HG03520 (cell line): ENCODE measurements around the gene COLQ.
"Not testable (repeated sequence)": the region's sequence is repeated elsewhere in the genome, so short reads cannot be mapped to it uniquely, and the experiment has no call there.

Source experiments
- ATAC-seq: cut with Tn5 transposase; IDR thresholded peaks from one replicate; pipeline ENCODE4 v1.9.1; 2021; ENCODE audit warnings: mild to moderate bottlenecking, moderate library complexity; ENCODE audit not compliant: unreplicated experiment

COLQ gene

GRCh38 chr3:15458212-15458780, 63.2 kb downstream of the COLQ start:
- ATAC-seq = no peak

GRCh38 chr3:15456915-15457314, 64.6 kb downstream of the COLQ start:
- not testable (repeated sequence) for ATAC-seq

DNA sequence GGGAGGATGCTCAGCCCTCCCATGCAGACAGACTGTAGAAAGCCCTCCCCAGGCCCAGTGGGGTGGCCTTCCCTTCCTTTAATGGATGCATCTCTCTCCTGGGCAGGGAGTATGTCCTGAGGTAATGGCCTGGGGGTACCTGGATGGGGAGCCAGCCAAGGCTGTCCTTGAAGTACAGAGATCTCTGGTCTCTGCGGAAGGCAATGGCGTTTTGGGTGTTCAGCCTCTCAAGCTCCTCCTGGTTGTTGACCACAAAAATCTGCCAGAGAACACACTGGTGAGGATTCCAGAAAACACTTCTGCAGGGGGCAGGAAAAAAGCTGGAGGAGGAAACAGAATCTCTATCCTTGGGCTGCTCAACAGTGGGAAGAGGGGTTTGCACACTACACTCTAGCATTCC, 65.2 kb downstream of the COLQ start:
- ATAC-seq = no peak

DNA sequence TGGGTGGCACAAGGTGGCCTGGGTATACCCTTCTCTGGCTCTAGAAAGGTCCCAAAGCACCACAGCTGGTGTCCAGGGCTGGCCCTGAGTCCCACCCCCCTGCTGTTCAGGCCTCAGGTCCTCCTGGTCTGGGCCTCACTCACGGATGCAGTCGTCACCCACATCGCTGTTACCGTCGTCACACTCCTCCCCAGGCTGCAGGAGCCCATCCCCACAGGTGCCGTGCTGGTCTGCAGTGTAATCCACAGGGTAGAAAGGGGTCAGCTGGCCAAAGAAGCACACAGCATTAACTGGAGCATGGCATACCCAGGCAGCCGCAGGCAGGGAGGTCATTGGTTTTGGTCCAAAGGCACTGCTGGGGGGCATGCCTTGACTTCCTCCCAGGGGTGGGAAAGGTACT, 65.8 kb downstream of the COLQ start:
- no peak for ATAC-seq

DNA sequence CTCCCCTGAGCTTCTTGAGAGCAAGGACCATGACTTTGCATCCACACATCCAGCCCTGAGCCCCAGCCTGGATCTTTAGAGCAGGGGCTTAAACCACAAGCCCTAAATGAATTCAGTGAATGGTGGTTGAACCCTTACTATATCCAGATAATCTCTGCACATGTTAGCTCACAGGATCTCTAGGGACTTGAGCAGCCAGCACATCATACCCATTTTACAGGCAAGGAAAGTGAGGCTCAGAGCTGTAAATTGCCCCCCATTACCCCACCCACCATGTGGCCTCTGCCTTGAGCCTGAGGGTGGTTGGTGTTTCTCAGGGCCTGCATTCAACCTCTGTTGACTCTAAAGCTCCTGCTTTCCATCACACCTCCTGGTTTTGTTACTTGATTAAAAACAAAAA, 66.5 kb downstream of the COLQ start:
- ATAC-seq = no peak

DNA sequence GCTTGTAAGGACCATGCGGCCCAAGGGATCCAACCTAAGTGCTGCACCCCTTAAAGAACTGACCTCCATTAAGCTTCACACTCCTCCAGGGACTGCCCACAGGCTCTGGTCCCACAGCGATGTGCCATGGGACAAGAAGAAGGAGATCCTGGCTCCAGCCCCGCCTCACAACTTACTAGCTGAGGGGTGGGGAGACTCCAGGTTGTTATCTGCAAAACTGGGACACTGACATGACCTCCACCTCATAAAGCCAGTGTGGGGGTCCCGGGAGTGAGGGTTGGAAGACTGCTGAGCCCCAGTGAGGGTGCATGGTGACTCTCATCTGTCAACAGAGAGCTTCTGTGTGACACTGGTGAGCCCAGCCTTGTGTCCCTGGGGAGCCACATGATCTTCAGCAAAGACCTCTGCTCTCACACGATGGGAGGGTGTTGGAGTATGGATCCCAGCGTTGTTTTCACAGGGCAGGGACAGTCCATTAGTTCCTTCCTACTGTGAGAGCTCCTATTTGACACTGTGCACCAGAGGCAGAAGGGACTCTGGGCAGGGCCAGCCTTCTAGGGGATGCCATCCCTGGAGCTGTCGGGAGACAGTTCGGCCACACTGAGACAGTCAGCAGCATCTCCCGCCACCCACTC, 67.4 kb downstream of the COLQ start:
- ATAC-seq = no peak

DNA sequence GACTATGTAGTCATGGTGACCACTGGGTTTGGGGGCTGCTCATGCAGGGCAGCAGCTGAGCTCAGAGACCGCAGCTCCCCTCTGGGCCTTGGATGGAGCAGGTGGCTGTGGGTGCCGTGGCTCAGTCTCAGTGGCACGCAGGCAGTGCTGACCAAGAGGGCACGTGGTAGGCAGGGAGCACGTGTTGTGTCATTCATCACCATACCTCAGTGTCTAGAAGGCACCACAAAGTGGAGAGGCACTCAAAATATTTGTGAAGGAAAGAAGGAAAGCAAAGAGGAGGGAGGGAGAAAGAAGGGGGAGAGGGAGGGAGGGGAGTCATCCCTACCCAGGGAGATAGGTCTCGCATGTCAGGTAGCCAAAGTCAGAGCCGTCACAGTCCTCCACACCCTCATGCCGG, 68.0 kb downstream of the COLQ start:
- ATAC-seq = no peak

- ATAC-seq = no peak
Measured at GRCh38 chr3:15452961-15453360, 68.5 kb downstream of the COLQ start.

- ATAC-seq = no peak
Measured at GRCh38 chr3:15452156-15452555, 69.3 kb downstream of the COLQ start.

DNA sequence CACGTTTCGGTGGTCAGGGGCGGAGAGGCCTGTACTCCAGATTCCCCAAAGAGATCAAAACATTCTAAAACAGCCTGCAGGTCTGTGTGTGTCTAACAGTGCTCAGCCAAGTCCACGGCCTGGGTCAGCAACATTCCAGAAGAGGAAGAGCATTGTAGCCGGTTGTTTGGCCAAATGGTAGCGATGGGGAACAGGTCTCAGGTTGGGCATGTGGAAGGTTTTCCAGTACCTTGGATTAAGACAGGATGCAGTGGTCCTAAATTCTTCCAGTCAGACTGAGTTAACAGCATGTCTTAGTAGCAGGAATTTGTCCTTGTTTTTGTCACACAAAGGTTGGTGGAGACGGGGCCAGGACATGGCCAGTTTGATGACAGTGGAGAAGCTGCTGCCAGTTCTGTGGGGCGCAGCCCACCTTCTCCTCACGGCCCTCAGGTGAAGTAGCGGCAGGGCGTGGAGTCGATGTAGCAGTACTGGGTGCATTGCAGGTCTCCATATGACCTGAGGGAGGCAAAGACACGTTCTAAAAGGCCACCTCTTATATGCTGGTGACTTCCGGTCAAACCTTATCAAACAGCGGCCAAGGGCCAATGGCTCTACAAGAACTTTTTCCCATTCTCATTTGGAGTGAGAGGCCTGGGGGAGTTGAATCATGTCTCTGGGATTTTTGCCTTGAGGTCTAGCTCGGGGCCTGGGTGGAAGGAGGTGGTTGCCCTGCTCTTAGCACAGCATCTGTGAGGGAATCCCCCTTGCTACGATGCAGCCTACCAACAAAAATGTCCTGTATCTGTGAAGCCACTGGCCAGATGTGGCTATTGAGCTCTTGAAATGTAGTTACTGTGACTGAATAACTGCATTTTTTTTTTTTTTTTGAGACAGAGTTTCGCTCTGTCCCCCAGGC, 70.0 kb downstream of the COLQ start:
- no peak for ATAC-seq

DNA sequence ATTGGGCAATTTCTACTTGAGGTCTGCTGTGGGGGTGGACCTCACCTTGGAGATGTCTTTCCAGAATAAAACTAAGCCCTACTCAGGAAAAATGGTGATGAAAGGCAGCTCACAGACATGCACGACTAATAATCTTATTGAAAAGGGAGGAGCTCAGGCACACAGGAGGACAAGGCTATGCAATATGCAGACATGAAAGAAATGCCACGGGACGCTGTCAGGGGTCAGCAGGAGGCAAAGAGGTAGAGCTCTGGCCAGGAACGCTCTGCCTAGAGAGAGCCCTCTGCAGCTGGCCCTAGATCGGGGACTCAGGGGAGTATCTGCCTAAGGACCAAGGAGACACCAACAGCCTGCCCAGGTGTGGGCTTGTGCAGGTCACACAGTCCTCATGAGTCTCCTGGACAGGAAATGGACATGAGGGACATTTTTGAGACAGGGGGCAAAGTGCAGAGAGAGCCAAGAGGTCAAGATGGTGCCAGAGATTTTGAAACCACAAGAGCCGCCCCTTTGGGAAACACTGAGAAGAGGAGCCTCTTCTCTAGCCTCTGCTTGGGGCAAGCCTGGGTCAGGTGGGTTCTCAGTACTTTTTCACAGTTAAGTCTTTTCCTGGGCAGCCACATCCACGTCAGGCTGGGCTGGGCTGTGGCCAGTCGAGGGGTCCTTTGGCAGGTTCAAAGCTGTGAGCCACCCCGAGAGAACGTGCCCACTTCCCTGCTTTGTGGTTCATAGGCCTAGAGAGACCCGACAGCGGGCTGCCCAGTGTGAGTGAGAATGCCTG, 70.9 kb downstream of the COLQ start:
- no peak for ATAC-seq

DNA sequence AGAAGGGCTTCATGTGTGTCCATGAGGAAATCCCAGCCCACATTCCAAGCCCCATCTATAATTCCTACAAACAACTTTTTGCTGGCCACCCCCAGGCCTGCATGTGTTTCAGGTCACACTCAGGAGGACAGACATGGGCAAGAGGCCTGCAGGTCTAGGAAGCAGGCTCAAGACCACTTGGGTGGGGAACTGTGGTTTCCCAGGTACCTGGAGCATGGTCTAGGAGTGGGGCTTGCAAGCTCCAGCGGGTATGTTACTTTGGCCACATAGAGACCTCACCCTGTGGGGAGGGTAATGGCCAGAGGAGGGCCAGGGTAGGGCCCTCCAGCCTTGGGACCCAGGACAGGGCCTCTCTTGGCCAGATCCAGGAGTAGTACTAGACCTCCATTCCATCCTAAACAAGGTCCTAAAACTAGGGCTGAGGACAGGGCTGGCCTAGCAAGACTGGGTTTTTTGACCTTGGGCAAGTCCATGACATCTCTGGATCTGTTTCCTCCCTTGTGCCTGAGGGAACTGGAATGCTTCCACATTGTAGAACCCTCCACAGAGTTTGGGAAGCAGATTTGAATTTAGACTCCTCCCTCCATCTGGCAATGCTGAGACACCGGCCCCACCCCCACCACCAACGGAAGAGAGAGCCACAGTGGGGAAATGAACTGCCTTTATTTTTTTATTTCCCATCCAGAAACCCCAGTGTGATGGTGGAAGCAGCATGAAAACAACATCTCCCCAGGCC, 71.8 kb downstream of the COLQ start:
- no peak for ATAC-seq

GRCh38 chr3:15443826-15444524, 77.5 kb downstream of the COLQ start:
- ATAC-seq = no peak

GRCh38 chr3:15440891-15441290, 80.6 kb downstream of the COLQ start:
- ATAC-seq = no peak

GRCh38 chr3:15439476-15439875, 82.0 kb downstream of the COLQ start:
- no peak for ATAC-seq

GRCh38 chr3:15438983-15439382, 82.5 kb downstream of the COLQ start:
- ATAC-seq = no peak

GRCh38 chr3:15436246-15436645, 85.3 kb downstream of the COLQ start:
- ATAC-seq = no peak

DNA sequence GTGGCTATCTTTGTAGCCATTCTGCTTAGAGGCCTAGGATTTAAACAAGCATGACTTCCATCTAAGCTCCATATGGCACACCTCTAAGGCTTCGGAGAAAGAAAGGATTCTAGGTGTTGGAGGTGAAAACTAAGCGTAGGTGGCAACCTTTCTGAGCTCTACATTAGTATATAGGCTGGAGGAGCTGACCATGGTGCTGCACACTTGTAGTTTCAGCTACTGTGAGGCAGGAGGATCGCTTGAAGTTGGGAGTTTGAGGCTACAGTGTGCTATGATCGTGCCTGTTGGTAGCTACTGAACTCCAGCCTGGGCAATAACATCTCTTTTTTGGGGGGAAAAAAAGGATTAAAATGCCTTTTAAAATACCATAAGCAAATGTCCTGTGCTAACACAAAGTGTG, 86.8 kb downstream of the COLQ start:
- ATAC-seq = no peak

GRCh38 chr3:15433531-15433930, 88.0 kb downstream of the COLQ start:
- ATAC-seq = no peak

DNA sequence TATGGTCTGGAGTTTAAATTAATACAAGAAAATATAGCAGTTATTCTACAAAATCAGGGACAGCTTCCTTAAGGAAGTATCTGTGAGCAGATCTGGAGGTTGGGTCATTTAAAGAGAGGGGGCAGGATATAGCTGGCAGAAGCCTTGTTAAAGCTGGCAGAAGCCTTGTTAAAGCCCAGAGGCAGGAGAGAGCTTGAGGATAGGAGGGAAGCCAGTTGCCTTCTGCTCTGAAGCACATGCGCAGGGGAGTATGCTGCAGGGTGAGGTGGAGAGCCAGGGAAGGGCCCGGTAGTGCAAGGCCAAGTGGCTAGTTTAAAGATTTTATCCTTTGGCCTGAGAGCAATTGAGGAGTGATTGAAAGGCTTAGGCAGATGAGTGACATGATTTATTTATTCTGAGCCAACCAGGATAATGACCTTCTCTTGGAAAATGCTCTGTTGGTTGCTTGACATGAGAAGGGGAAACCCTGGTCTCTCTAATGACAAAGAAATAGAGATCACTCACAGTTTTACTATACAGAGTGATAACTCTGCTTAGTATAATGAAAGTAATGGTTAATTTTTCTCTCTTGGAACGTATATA, 90.2 kb downstream of the COLQ start:
- no peak for ATAC-seq
